Globus pallidus (tissue), 1 donor: ENCODE results near the gene RRAGA.
A peak's percentile ranks its signal among the peaks of the same experiment; 100 is the strongest.
"Not testable (repeated sequence)": the region's sequence is repeated elsewhere in the genome, so short reads cannot be mapped to it uniquely, and the experiment has no call there.

ENCODE experiments used
- DNase-seq: peaks from one replicate; pipeline ENCODE4 v3.0.0-alpha.2; 2015; ENCODE audit warnings: low spot score

RRAGA gene

GRCh38 chr9:19048966-19049916 lies at the start of gene RRAGA:
RRAGA (plus strand) TSS chr9:19049427; CDS start chr9:19049660, 233 bp downstream.
- peak; percentile 95 for DNase-seq

GRCh38 chr9:19000133-19000532 lies 49.1 kb upstream of the RRAGA start:
- no peak for DNase-seq

GRCh38 chr9:19009391-19009965 lies 39.7 kb upstream of the RRAGA start:
- DNase-seq: no peak

GRCh38 chr9:19018201-19018600 lies 31.0 kb upstream of the RRAGA start:
- DNase-seq: no peak

- DNase-seq: no peak
Measured at GRCh38 chr9:19020886-19021455, 28.3 kb upstream of the RRAGA start.

GRCh38 chr9:19021649-19022048 lies 27.6 kb upstream of the RRAGA start:
- not testable (repeated sequence) for DNase-seq

GRCh38 chr9:19022206-19022605 lies 27.0 kb upstream of the RRAGA start:
- DNase-seq: no peak

- DNase-seq: no peak
Measured at GRCh38 chr9:19023078-19023477, 26.1 kb upstream of the RRAGA start.

GRCh38 chr9:19026375-19026774 lies 22.9 kb upstream of the RRAGA start:
- DNase-seq: no peak

- no peak for DNase-seq
Measured at GRCh38 chr9:19027825-19028224, 21.4 kb upstream of the RRAGA start.

- peak; percentile 56 for DNase-seq
Measured at GRCh38 chr9:19028835-19029451, 20.3 kb upstream of the RRAGA start.

GRCh38 chr9:19030899-19031298 lies 18.3 kb upstream of the RRAGA start:
- DNase-seq: no peak

GRCh38 chr9:19032406-19032805 lies 16.8 kb upstream of the RRAGA start:
- DNase-seq: no peak

GRCh38 chr9:19033015-19033414 lies 16.2 kb upstream of the RRAGA start, which contains the start of gene SAXO1:
SAXO1 (minus strand) TSS chr9:19033209; CDS start chr9:19032908, 301 bp downstream.
- no peak for DNase-seq

GRCh38 chr9:19036611-19037010 lies 12.6 kb upstream of the RRAGA start:
- DNase-seq: no peak

GRCh38 chr9:19049917-19050636 lies 850 bp downstream of the RRAGA start:
- DNase-seq: peak; percentile 43

GRCh38 chr9:19050637-19051591 lies 1.7 kb downstream of the RRAGA start:
- DNase-seq: no peak

- DNase-seq: no peak
Measured at GRCh38 chr9:19057033-19057432, 7.8 kb downstream of the RRAGA start.

- DNase-seq: no peak
Measured at GRCh38 chr9:19074229-19074628, 25.0 kb downstream of the RRAGA start.

- DNase-seq: no peak
Measured at GRCh38 chr9:19074836-19075235, 25.6 kb downstream of the RRAGA start.

GRCh38 chr9:19085295-19085694 lies 36.1 kb downstream of the RRAGA start:
- DNase-seq: no peak
